Neural crest cell (in vitro differentiated cells): ENCODE data around the gene LRRC3C. TPM values are rescaled to one million over a fixed set of nuclear protein-coding genes. Genes with fewer than 3 reads are reported as not detected.
A peak's percentile ranks its signal among the peaks of the same experiment; 100 is the strongest.

ENCODE experiments used
- DNase-seq: peaks from one replicate; pipeline ENCODE4 v3.0.0; 2021; ENCODE audit warnings: low read depth, mixed read lengths, low spot score
- H3K27ac Mint-ChIP-seq: one replicate; pipeline ENCODE4 v1.8.0; 2021; ENCODE audit warnings: mild to moderate bottlenecking, mixed read lengths; ENCODE audit not compliant: unreplicated experiment
- H3K27me3 Mint-ChIP-seq: 2 replicates; pipeline ENCODE4 v1.8.0; 2021; ENCODE audit warnings: low read depth, mild to moderate bottlenecking, mixed read lengths
- H3K36me3 Mint-ChIP-seq: 2 replicates; pipeline ENCODE4 v1.8.0; 2021; ENCODE audit warnings: low read depth, mild to moderate bottlenecking, mixed read lengths
- H3K4me1 Mint-ChIP-seq: 2 replicates; pipeline ENCODE4 v1.8.0; 2021; ENCODE audit warnings: mixed read lengths
- H3K4me3 Mint-ChIP-seq: one replicate; pipeline ENCODE4 v1.8.0; 2021; ENCODE audit warnings: mild to moderate bottlenecking, mixed read lengths
- H3K9me3 Mint-ChIP-seq: 2 replicates; pipeline ENCODE4 v1.8.0; 2021; ENCODE audit warnings: mixed read lengths
- total RNA-seq: library from RNA; stranded (reverse); gene quantifications from 2 replicates; pipeline ENCODE4 v1.2.1, GENCODE V29; 2021
- TF ChIP-seq, protein P1 (sequence below): fragments of 200-600 bp; sonication (generic); conservative IDR thresholded peaks from 2 replicates; pipeline ENCODE4 v1.5.0; 2021; ENCODE audit warnings: antibody characterized with exemption, mild to moderate bottlenecking

LRRC3C gene
- total RNA-seq, 1 donor from 2014 or later: not detected

DNA sequence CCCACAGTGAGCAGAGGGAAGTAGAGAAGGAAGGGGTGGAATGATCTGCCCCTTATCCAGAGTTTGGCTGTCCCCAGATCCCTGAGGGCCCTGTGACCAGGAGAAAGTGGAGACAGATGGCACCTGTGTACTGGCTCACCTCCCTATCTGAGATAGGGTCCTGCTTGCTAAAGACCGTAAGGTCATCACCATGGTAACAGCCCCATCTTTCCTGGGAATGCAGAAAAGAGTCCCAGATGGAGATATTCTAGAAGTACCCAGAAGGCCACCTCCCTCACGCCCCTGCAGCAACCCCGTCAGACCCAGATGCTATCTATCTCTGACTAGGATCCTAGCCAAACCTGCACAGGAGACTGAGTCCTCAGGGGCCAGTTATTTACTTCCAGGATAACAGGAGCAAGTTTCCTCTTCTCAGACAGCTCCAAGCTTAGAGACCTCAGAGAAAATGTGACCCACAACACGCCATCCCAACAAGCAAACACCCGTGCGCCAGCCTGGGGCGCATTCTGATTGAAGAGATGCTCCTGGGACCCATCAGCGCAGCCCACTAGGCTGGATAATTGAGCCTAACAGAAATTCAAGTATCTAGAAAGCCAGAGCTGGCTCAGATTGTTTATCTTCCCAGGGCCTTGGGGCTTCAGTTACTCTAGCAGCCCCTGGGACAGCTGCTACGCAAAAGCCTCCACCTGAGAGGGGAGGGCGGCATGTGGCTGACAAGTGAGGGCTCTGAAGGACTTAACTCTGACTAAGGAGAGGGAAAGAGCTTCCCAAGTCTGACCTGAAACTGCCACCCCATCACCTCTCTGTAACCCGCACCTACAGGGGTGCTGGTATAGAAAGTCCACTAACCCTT is 2.0 kb upstream of the LRRC3C start:
- Mint-ChIP-seq H3K4me3 (peak overlapping the region; percentile 94), H3K4me1 (peaks cover 36% of the 10 kb centered on the region), H3K9me3 (no peaks in the 10 kb centered on the region), H3K36me3 (peaks cover 2% of the 10 kb centered on the region), H3K27me3 (no peaks in the 10 kb centered on the region), H3K27ac (peak overlapping the region; percentile 43)
- no peak for DNase-seq
- TF ChIP-seq, protein P1, sequence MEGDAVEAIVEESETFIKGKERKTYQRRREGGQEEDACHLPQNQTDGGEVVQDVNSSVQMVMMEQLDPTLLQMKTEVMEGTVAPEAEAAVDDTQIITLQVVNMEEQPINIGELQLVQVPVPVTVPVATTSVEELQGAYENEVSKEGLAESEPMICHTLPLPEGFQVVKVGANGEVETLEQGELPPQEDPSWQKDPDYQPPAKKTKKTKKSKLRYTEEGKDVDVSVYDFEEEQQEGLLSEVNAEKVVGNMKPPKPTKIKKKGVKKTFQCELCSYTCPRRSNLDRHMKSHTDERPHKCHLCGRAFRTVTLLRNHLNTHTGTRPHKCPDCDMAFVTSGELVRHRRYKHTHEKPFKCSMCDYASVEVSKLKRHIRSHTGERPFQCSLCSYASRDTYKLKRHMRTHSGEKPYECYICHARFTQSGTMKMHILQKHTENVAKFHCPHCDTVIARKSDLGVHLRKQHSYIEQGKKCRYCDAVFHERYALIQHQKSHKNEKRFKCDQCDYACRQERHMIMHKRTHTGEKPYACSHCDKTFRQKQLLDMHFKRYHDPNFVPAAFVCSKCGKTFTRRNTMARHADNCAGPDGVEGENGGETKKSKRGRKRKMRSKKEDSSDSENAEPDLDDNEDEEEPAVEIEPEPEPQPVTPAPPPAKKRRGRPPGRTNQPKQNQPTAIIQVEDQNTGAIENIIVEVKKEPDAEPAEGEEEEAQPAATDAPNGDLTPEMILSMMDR: no peak

DNA sequence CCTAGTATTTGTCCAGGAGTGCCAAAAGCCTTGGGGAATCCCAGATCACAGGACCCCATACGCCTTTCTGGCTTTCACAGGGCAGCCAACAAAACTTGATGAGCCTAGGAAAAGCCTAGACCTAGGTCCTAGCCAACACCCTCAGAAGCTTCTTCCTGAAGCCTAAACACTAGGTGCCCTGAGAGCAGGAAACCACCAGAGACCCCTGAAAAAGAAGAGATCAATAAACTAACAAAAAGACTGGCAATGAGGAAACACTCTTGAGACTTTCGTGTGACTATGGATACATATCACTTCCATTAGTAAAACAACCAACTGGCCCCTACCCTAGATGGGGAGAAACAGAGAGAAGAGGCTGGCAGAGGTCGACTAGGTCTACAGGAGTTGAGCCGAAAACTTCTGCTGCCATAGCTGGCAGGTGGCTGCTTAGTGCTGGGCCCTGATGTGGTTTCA is 1.4 kb upstream of the LRRC3C start:
- peaks cover 36% of the 10 kb centered on the region for H3K4me1 Mint-ChIP-seq
- peak overlapping the region; percentile 94 for H3K4me3 Mint-ChIP-seq
- no peaks in the 10 kb centered on the region for H3K9me3 Mint-ChIP-seq
- peaks cover 2% of the 10 kb centered on the region for H3K36me3 Mint-ChIP-seq
- H3K27me3 Mint-ChIP-seq: no peaks in the 10 kb centered on the region
- TF ChIP-seq, protein P1: no peak
- DNase-seq: no peak
- no peak overlapping the region for H3K27ac Mint-ChIP-seq

DNA sequence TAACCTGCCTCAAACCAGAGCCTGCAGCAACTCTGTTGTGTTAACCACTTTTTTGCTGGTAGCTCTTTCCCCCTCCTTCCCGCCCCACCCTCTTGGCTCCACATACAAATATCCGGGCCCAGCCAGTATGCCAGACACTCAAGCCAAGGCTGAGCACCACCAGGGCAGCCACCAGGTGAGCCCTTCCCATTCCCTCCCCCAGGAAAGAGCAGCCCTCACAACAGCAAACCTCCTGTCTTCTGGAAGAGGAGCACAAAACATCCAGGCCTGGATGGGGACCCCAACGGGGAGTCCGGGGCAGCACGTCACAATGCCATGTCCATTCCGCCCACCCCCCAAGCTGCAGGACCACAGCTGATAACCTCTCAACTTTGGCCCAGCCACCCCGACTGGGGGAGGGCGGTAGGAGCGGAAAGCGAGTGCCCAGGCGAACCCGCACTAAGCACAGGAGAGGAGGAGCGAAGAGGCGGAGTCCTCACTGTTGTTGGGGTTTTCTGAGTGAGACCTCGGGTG is 888 bp upstream of the LRRC3C start:
- Mint-ChIP-seq H3K27ac (peak overlapping the region; percentile 62), H3K4me1 (peaks cover 36% of the 10 kb centered on the region), H3K27me3 (no peaks in the 10 kb centered on the region), H3K9me3 (no peaks in the 10 kb centered on the region), H3K36me3 (peaks cover 2% of the 10 kb centered on the region), H3K4me3 (peak overlapping the region; percentile 94)
- DNase-seq: no peak
- TF ChIP-seq, protein P1: no peak

DNA sequence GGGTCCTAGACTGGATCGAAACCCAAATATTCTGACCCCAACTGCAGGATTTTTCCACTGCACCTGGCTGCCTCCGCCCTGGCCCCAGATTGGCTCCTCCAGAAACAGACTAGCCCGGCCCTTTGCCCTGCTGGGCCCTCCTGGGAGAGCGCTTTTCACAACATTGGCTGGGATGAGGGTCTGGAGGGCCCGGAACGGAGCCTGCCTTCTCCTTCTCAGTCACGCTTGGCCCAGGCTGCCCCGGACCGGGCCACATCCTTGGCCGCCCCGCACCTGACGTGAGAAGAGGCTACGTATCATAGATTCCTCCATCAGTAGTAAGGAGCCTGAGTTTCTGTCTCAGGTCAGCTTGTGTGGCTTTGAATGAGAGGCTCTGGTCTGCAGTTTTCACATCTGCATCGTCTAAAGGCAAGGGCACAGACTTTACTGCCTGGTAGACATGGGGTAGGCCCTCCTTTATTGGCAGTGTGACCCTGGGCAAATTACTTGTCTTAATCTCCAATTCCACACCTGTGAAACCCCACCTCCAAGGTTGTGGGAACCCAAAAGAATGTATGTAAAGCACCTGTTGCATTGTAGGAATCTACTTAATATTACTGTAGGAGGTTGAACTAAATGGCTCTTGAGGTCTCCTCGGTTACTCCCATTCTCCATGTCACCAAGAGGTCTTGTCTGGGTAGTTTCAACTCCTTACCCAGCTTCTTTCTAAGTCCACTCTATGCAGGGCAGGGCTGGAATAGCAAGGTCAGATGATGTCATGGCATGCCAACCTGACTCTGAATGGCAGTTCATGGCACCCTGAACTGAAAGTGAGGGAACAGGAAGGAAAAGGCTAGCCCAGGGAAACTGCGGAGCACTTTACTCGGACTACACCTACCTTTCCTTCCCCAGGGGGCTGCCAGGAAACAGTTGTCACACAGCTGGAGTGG is 661 bp downstream of the LRRC3C start:
- Mint-ChIP-seq H3K27me3 (no peaks in the 10 kb centered on the region), H3K27ac (peak overlapping the region; percentile 95)

More for the DNA sequence above, 661 bp downstream of the LRRC3C start:
- TF ChIP-seq, protein P1: no peak
- DNase-seq: no peak
- no peaks in the 10 kb centered on the region for H3K9me3 Mint-ChIP-seq
- H3K4me1 Mint-ChIP-seq: peaks cover 41% of the 10 kb centered on the region
- no peaks in the 10 kb centered on the region for H3K36me3 Mint-ChIP-seq
- H3K4me3 Mint-ChIP-seq: peak overlapping the region; percentile 94
